Osteocyte (in vitro differentiated cells): ENCODE results near the gene PRELID2. TPM values are rescaled to one million over a fixed set of nuclear protein-coding genes. Genes with fewer than 3 reads are reported as not detected.

Experiments used
- DNase-seq: peaks from one replicate; pipeline ENCODE4 v3.0.0; 2021; ENCODE audit warnings: mixed read lengths; ENCODE audit not compliant: unreplicated experiment; ENCODE audit errors: extremely low spot score
- H3K27ac Mint-ChIP-seq: one replicate; pipeline ENCODE4 v1.8.0; 2021; ENCODE audit warnings: mild to moderate bottlenecking, mixed read lengths; ENCODE audit not compliant: unreplicated experiment
- H3K27me3 Mint-ChIP-seq: one replicate; pipeline ENCODE4 v1.8.0; 2021; ENCODE audit warnings: mixed read lengths; ENCODE audit not compliant: unreplicated experiment
- H3K36me3 Mint-ChIP-seq: one replicate; pipeline ENCODE4 v1.8.0; 2021; ENCODE audit warnings: mixed read lengths; ENCODE audit not compliant: unreplicated experiment
- H3K4me1 Mint-ChIP-seq: one replicate; pipeline ENCODE4 v1.8.0; 2021; ENCODE audit warnings: mixed read lengths; ENCODE audit not compliant: unreplicated experiment
- H3K4me3 Mint-ChIP-seq: one replicate; pipeline ENCODE4 v1.8.0; 2021; ENCODE audit warnings: mild to moderate bottlenecking, moderate library complexity, mixed read lengths; ENCODE audit not compliant: unreplicated experiment
- H3K9me3 Mint-ChIP-seq: one replicate; pipeline ENCODE4 v1.8.0; 2021; ENCODE audit warnings: mixed read lengths; ENCODE audit not compliant: unreplicated experiment
- CTCF ChIP-seq: fragments of 200-600 bp; sonication (generic); IDR thresholded peaks from 2 replicates; pipeline ENCODE4 v1.5.0; 2021; ENCODE audit warnings: antibody characterized with exemption, mild to moderate bottlenecking, moderate library complexity
- total RNA-seq: library from RNA; stranded (reverse); gene quantifications from 2 replicates; pipeline ENCODE4 v1.2.1, GENCODE V29; 2021

Gene PRELID2
- total RNA-seq, 1 donor from 2014 or later = 4.7 TPM

DNA sequence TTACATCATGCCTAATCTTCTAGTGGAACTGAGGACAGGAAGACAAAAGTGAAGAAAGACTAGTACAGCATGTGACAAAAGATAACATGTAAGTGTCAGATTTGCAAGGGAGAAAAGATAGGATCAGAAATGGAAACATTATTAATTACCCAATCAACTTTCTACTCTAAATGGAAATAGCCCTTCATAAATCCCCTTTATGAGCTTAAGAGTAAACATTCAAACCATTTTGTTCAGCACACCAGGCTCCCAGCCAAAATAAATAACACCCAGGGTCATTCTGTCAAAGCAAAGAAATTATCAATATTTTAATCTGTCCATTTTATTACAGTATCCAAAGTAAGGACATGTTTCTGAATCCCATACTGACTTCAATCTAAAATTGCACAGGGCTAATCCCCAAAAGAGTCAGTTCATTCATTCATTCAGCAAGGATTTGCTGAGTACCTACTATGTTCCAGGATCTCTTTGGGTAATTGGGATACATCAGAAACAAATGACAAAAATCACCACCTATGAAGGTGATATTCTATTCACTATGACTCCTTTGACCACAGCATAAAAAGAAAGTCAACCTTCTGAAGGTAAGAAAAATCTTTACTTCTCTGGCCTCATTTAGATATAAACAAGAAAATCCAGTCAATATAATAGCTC, 5.3 kb downstream of the PRELID2 start:
- no peak for TF ChIP-seq CTCF
- H3K36me3 Mint-ChIP-seq = no peaks in the 10 kb centered on the region
- H3K9me3 Mint-ChIP-seq = no peaks in the 10 kb centered on the region
- H3K27ac Mint-ChIP-seq = no peak overlapping the region
- no peak for DNase-seq
- H3K27me3 Mint-ChIP-seq = no peaks in the 10 kb centered on the region
- H3K4me1 Mint-ChIP-seq = peaks cover 24% of the 10 kb centered on the region
- no peak overlapping the region for H3K4me3 Mint-ChIP-seq

DNA sequence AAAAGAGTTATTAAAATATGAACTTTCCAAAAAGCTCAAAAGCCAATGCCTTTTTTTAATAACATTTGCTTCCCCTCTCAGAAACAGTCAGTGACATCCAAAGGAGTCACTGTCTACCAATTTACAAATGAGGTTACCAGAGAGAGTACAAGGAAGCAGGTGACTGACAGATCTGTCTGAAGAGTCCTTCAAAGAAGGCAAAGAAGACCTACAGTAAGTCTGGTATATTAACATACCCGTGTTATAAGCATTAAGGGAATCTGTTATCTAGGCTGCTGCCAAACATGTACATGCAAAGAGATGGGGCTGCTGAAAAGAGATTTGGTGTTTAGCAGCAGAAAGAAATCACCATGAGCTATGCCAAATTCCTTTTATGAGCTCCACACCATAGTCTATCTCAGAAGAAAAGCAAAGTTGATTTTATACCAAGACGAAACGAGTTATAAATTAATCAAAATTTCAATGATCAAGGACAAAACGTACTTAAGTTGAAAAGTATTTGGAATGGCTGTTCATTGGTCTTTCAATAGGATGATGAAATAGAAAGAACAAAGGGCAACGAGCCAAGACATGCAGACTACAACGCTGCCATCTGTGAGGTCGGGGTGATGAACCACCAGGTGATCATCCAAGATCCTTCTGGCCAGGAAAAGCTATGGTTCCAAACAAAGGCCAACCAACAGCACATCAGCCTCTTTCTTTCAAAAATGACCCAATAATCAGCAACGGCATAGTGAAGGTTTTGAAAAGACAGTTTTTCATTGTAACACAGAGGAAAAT, 8.1 kb downstream of the PRELID2 start:
- no peak for DNase-seq
- H3K4me3 Mint-ChIP-seq = no peak overlapping the region
- H3K36me3 Mint-ChIP-seq = no peaks in the 10 kb centered on the region
- no peak for TF ChIP-seq CTCF
- H3K9me3 Mint-ChIP-seq = no peaks in the 10 kb centered on the region
- peaks cover 20% of the 10 kb centered on the region for H3K4me1 Mint-ChIP-seq
- H3K27ac Mint-ChIP-seq = no peak overlapping the region
- no peaks in the 10 kb centered on the region for H3K27me3 Mint-ChIP-seq

DNA sequence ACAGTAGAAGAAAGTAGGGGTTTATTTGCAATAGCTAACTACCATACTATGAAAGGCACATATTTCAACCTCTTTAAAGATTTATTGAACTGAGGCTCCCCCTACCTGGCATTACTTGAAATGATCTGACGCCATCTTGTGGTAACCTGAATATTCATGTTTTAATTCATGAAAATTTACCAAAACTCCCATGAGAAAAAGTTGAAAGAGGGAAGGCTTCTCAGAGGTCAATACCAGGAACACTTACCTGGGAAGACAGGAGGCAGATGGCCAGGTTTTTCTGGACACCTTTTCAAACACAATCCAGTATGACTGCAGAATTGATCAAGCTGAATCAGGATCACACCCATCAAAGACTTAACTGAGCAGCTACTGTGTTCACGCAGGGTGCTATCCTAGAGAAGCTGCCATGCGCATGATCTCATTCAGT, 9.4 kb downstream of the PRELID2 start:
- H3K9me3 Mint-ChIP-seq = no peaks in the 10 kb centered on the region
- no peaks in the 10 kb centered on the region for H3K36me3 Mint-ChIP-seq
- H3K27me3 Mint-ChIP-seq = no peaks in the 10 kb centered on the region
- TF ChIP-seq CTCF = peak; percentile 91
- peaks cover 16% of the 10 kb centered on the region for H3K4me1 Mint-ChIP-seq
- H3K4me3 Mint-ChIP-seq = no peak overlapping the region
- H3K27ac Mint-ChIP-seq = no peak overlapping the region
- DNase-seq = no peak

DNA sequence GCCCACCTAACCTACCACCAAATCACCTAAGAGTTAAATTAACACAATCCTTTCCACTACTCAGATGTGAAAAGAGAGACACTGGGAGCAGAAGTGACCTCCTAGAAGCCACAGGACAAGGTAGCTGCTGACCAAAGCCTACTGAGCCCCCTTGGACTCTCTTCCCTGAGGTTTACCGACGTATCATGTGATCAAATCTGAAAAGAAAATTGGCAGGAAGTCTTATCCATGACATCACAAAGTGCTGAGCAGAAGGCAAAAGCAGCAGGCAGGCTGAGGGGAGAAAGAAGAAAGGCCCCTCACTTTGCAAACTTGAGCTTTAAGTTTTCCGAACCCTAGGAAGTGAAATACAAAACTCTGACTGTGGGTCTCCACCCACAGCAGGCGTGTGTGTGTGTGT, 11.1 kb downstream of the PRELID2 start:
- Mint-ChIP-seq H3K4me1 (no peaks in the 10 kb centered on the region), H3K27ac (no peak overlapping the region), H3K9me3 (no peaks in the 10 kb centered on the region), H3K27me3 (no peaks in the 10 kb centered on the region), H3K36me3 (no peaks in the 10 kb centered on the region), H3K4me3 (no peak overlapping the region)
- no peak for TF ChIP-seq CTCF
- no peak for DNase-seq

DNA sequence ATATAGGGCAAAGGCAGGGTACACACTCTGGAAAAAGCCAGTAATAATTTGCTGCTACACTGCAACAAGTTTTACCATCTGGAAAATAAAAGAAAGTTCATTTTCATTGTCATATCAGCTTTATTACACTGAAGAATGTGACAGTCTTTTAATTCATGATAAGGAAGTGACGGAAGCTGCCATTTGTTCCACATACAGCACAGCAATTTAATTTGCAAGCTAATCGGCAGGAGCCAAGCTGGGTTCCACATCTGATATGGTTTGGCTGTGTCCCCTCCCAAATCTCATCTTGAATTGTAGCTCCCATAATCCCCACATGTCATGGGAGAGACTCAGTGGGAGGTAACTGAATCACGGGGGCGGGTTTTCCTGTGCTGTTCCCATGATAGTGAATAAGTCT, 16.5 kb downstream of the PRELID2 start:
- TF ChIP-seq CTCF = no peak
- H3K27me3 Mint-ChIP-seq = no peaks in the 10 kb centered on the region
- no peak for DNase-seq
- H3K4me1 Mint-ChIP-seq = no peaks in the 10 kb centered on the region
- no peak overlapping the region for H3K4me3 Mint-ChIP-seq
- no peaks in the 10 kb centered on the region for H3K9me3 Mint-ChIP-seq
- H3K36me3 Mint-ChIP-seq = no peaks in the 10 kb centered on the region
- H3K27ac Mint-ChIP-seq = no peak overlapping the region
